PC-9 (cell line): ENCODE measurements around the gene MAP4K4. TPM values are rescaled to one million over a fixed set of nuclear protein-coding genes. Genes with fewer than 3 reads are reported as not detected.
A peak's percentile ranks its signal among the peaks of the same experiment; 100 is the strongest.

ENCODE experiments used
- BruUV-seq: library from RNA; stranded (reverse); fragments of 400-500 nt; replicated peaks from 2 replicates; lab custom pipeline; 2021; lab: Mats Ljungman, UMichigan
- CTCF ChIA-PET: fragments of 300-600 bp; sonication (Branson Sonifier 250); formaldehyde crosslinking; loops from one replicate; lab custom pipeline; 2022; ENCODE audit warnings: antibody characterized with exemption; lab: Charles Lee
- POLR2A ChIA-PET: fragments of 300-600 bp; sonication (Branson Sonifier 250); formaldehyde crosslinking; loops from one replicate; lab custom pipeline; 2022; ENCODE audit warnings: antibody characterized with exemption; ENCODE audit not compliant: unreplicated experiment; lab: Charles Lee
- DNase-seq, 2 experiments: peaks; one replicate each; pipeline versions ENCODE4 v3.0.0 to v3.0.0-alpha.2; 2015 to 2022; ENCODE audit warnings: mixed read lengths in 1 of 2
- H2AFZ ChIP-seq: fragments of 200-600 bp; sonication (generic); 2 replicates; pipeline ENCODE4 v1.8.1; 2017; ENCODE audit warnings: antibody characterized with exemption
- H3F3A ChIP-seq: fragments of 200-600 bp; sonication (generic); 2 replicates; pipeline ENCODE4 v1.8.1; 2017; ENCODE audit warnings: antibody characterized with exemption, mild to moderate bottlenecking, low read depth; ENCODE audit not compliant: insufficient read depth
- H3K27ac ChIP-seq: fragments of 200-600 bp; sonication (generic); 2 replicates; pipeline ENCODE4 v1.6.1; 2016; ENCODE audit warnings: mixed run types
- H3K27me3 ChIP-seq: fragments of 200-600 bp; sonication (generic); 2 replicates; pipeline ENCODE4 v1.6.1; 2016; ENCODE audit warnings: low read depth, mixed run types; ENCODE audit not compliant: insufficient read depth
- H3K36me3 ChIP-seq: fragments of 200-600 bp; sonication (generic); 2 replicates; pipeline ENCODE4 v1.6.1; 2016; ENCODE audit warnings: low read depth, mixed run types
- H3K4me1 ChIP-seq: fragments of 200-600 bp; sonication (generic); replicated peaks from 2 replicates; pipeline ENCODE4 v1.6.1; 2016; ENCODE audit warnings: mixed run types; ENCODE audit not compliant: insufficient read depth
- H3K4me2 ChIP-seq: fragments of 200-600 bp; sonication (generic); 2 replicates; pipeline ENCODE4 v1.6.1; 2017; ENCODE audit warnings: mixed run types
- H3K4me3 ChIP-seq: fragments of 200-600 bp; sonication (generic); 2 replicates; pipeline ENCODE4 v1.6.1; 2016; ENCODE audit warnings: mixed run types
- H3K79me2 ChIP-seq: fragments of 200-600 bp; sonication (generic); 2 replicates; pipeline ENCODE4 v1.6.1; 2017; ENCODE audit warnings: low read depth, mixed run types
- H3K9me2 ChIP-seq: fragments of 200-600 bp; sonication (generic); 2 replicates; pipeline ENCODE4 v1.8.1; 2017; ENCODE audit warnings: mild to moderate bottlenecking; ENCODE audit not compliant: insufficient read depth
- H3K9me3 ChIP-seq: fragments of 200-600 bp; sonication (generic); 2 replicates; pipeline ENCODE4 v1.8.1; 2016; ENCODE audit warnings: low read depth; ENCODE audit not compliant: insufficient read depth
- H4K20me1 ChIP-seq: fragments of 200-600 bp; sonication (generic); 2 replicates; pipeline ENCODE4 v1.8.1; 2017; ENCODE audit not compliant: insufficient read depth
- EZH2 ChIP-seq: fragments of 200-600 bp; sonication (generic); IDR thresholded peaks from 2 replicates; pipeline ENCODE4 v1.8.0; 2017; ENCODE audit warnings: antibody characterized with exemption, low read depth
- intact Hi-C: fragments of 100-400 bp; cut with micrococcal nuclease; formaldehyde crosslinking; loops from one replicate; pipeline ENCODE4 v1.10.0; 2022; ENCODE audit not compliant: unreplicated experiment
- total RNA-seq: library from RNA; stranded (reverse); gene quantifications from 2 replicates; pipeline ENCODE4 v1.2.3, GENCODE V29; 2021
- TF ChIP-seq, protein P1 (sequence below): fragments of 200-600 bp; sonication (generic); conservative IDR thresholded peaks from 2 replicates; pipeline ENCODE4 v1.6.1; 2017; ENCODE audit warnings: mixed run types, antibody characterized with exemption, mild to moderate bottlenecking, moderate library complexity

The MAP4K4 gene
- total RNA-seq, 1 experiment from 2014 or later: 129 TPM

DNA sequence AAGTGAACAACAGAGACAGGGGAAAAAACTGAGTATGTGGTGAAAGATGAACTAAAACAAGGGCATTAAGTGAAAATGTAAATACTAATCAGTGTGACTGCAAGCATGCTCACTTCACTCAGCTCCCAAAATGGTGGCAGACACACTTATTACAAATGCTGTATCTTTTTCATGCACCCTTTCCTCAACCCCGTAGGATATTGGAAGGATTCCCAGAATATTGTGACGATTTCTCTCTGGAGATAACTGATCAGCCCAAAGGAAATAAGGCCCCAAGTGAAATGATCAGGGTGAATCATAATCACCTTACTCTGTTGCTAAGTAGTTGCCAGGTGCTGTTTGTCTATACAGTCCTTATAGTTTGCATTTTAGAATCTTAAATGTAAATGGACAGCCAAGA lies 155.3 kb downstream of the MAP4K4 start:
- Histone ChIP-seq H3K36me3 (peaks cover 72% of the 10 kb centered on the region), H3K9me2 (no peaks in the 10 kb centered on the region), H3K4me2 (no peak overlapping the region), H4K20me1 (no peaks in the 10 kb centered on the region), H3K27ac (no peak overlapping the region), H3K9me3 (no peaks in the 10 kb centered on the region), H2AFZ (no peak overlapping the region), H3K79me2 (peaks cover 48% of the 10 kb centered on the region), H3F3A (peaks cover 67% of the 10 kb centered on the region), H3K27me3 (no peaks in the 10 kb centered on the region), H3K4me3 (no peak overlapping the region), H3K4me1 (peaks cover 28% of the 10 kb centered on the region)
- intact Hi-C loops: no loop called here
- TF ChIP-seq EZH2: no peak
- no peak for DNase-seq
- BruUV-seq: no TSS peak
- CTCF ChIA-PET: no interaction called here
- POLR2A ChIA-PET: no interaction called here

DNA sequence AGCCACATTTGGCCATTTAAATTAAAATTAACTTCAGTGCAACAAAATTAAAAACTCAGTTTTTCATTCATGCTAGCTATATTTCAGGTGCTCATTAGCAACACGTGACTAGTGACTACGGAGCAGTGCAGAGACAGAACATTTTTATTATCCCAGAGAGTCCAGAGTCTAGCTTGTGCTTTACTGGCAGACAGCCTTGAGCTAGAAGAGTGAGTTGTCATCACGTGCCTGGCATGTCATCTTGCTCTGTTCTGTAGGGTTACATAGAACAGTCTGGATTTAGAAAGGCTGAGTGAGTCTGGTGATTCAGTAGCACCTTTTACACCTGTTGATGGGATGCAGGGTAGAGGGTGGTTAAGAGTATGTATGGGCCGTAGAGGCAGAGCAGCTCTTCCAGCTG lies 157.4 kb downstream of the MAP4K4 start:
- H3K36me3 ChIP-seq: peaks cover 80% of the 10 kb centered on the region
- peaks cover 58% of the 10 kb centered on the region for H3K79me2 ChIP-seq
- no peaks in the 10 kb centered on the region for H3K27me3 ChIP-seq
- H3K4me1 ChIP-seq: peaks cover 43% of the 10 kb centered on the region
- no peak for DNase-seq
- no peaks in the 10 kb centered on the region for H3K9me2 ChIP-seq
- peaks cover 78% of the 10 kb centered on the region for H3F3A ChIP-seq
- no peak overlapping the region for H3K4me3 ChIP-seq
- TF ChIP-seq, protein P1, sequence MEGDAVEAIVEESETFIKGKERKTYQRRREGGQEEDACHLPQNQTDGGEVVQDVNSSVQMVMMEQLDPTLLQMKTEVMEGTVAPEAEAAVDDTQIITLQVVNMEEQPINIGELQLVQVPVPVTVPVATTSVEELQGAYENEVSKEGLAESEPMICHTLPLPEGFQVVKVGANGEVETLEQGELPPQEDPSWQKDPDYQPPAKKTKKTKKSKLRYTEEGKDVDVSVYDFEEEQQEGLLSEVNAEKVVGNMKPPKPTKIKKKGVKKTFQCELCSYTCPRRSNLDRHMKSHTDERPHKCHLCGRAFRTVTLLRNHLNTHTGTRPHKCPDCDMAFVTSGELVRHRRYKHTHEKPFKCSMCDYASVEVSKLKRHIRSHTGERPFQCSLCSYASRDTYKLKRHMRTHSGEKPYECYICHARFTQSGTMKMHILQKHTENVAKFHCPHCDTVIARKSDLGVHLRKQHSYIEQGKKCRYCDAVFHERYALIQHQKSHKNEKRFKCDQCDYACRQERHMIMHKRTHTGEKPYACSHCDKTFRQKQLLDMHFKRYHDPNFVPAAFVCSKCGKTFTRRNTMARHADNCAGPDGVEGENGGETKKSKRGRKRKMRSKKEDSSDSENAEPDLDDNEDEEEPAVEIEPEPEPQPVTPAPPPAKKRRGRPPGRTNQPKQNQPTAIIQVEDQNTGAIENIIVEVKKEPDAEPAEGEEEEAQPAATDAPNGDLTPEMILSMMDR: no peak
- TF ChIP-seq EZH2: no peak
- CTCF ChIA-PET: no interaction called here
- 0 out of 2 replicates have a peak, but pooled peaks cover 3% of the 10 kb centered on the region for H4K20me1 ChIP-seq
- H3K9me3 ChIP-seq: no peaks in the 10 kb centered on the region
- H3K27ac ChIP-seq: no peak overlapping the region
- no peak overlapping the region for H2AFZ ChIP-seq
- intact Hi-C loops: no loop called here
- POLR2A ChIA-PET: no interaction called here
- no TSS peak for BruUV-seq
- no peak overlapping the region for H3K4me2 ChIP-seq

DNA sequence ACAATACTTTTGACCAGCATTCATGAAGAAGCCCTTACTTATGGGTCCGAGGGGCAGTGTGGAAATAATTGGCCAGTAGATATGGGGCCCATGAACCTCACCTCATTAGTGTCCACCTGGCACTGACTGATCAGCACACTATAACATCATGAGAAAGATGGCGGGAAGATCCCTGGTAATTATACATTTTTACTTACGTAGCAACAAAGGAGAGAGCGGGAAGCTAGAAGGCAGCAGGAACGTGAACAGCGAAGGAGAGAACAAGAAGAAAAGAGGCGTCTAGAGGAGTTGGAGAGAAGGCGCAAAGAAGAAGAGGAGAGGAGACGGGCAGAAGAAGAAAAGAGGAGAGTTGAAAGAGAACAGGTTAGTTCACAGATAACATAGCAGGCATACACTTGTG lies 158.3 kb downstream of the MAP4K4 start:
- Histone ChIP-seq H3K9me2 (no peaks in the 10 kb centered on the region), H3K79me2 (peaks cover 58% of the 10 kb centered on the region), H2AFZ (no peak overlapping the region), H3F3A (peaks cover 77% of the 10 kb centered on the region), H3K4me2 (no peak overlapping the region), H3K27me3 (no peaks in the 10 kb centered on the region), H4K20me1 (0 out of 2 replicates have a peak, but pooled peaks cover 5% of the 10 kb centered on the region), H3K4me1 (peaks cover 43% of the 10 kb centered on the region), H3K9me3 (no peaks in the 10 kb centered on the region), H3K36me3 (peaks cover 80% of the 10 kb centered on the region), H3K4me3 (no peak overlapping the region), H3K27ac (peak overlapping the region; percentile 82)
- DNase-seq: no peak
- TF ChIP-seq, protein P1: no peak
- no peak for TF ChIP-seq EZH2
- no TSS peak for BruUV-seq
- CTCF ChIA-PET: no interaction called here
- intact Hi-C loops: no loop called here
- POLR2A ChIA-PET: no interaction called here

DNA sequence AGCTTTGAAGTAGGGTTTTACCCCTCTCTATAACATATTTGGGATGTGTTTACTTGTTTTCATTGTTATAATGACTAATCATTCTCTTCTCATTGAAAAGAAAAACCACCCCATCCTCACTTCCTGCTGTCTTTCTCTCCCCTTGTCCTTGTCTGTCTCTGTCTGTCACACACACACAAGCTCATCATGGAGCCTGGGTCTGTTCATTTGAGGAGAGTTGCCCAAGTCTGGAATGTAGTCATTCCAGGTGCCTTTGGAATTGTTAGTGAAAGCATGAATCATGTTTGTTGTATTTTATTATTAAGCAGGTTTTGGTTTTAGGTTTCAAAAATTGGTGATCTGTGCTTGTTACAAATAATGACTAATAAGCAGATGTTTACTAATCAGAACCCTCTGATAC lies 160.7 kb downstream of the MAP4K4 start:
- POLR2A ChIA-PET: no interaction called here
- peaks cover 59% of the 10 kb centered on the region for H3F3A ChIP-seq
- DNase-seq: peak; percentile 38 to 91
- H3K4me3 ChIP-seq: peak overlapping the region; percentile 7; the same call in 1 of the 2 replicates
- 0 out of 2 replicates have a peak, but pooled peaks cover 11% of the 10 kb centered on the region for H4K20me1 ChIP-seq
- peak overlapping the region; percentile 69 for H3K4me2 ChIP-seq
- no peaks in the 10 kb centered on the region for H3K9me3 ChIP-seq
- no peak overlapping the region for H2AFZ ChIP-seq
- peak overlapping the region; percentile 82 for H3K27ac ChIP-seq
- CTCF ChIA-PET: no interaction called here
- no peaks in the 10 kb centered on the region for H3K9me2 ChIP-seq
- TF ChIP-seq, protein P1: no peak
- no peak for TF ChIP-seq EZH2
- BruUV-seq: no TSS peak
- intact Hi-C loops: no loop called here
- H3K27me3 ChIP-seq: no peaks in the 10 kb centered on the region
- H3K4me1 ChIP-seq: peaks cover 43% of the 10 kb centered on the region
- peaks cover 76% of the 10 kb centered on the region for H3K36me3 ChIP-seq
- peaks cover 58% of the 10 kb centered on the region for H3K79me2 ChIP-seq
